ENCODE results near the gene RREB1.

Gene RREB1

GRCh38 chr6:7216941-7217621 is 109.3 kb downstream of the RREB1 start:
- DNase-seq (ENCODE audit: low read depth in 4 of 4, low spot score in 1 of 4), result no peak

GRCh38 chr6:7218406-7218988 is 110.7 kb downstream of the RREB1 start:
- no peak for DNase-seq (ENCODE audit: low read depth in 4 of 4, low spot score in 1 of 4)

GRCh38 chr6:7219310-7219709 is 111.5 kb downstream of the RREB1 start:
- DNase-seq (ENCODE audit: low read depth in 4 of 4, low spot score in 1 of 4), result no peak

- DNase-seq (ENCODE audit: low read depth in 4 of 4, low spot score in 1 of 4), result no peak
Observed at GRCh38 chr6:7222197-7222596, 114.4 kb downstream of the RREB1 start.

GRCh38 chr6:7224731-7225130 is 117.0 kb downstream of the RREB1 start:
- no peak for DNase-seq (ENCODE audit: low read depth in 4 of 4, low spot score in 1 of 4)

- no peak for DNase-seq (ENCODE audit: low read depth in 4 of 4, low spot score in 1 of 4)
Observed at GRCh38 chr6:7228662-7229375, 121.1 kb downstream of the RREB1 start.

- no peak for DNase-seq (ENCODE audit: low read depth in 4 of 4, low spot score in 1 of 4)
Observed at GRCh38 chr6:7229376-7230326, 121.9 kb downstream of the RREB1 start.

GRCh38 chr6:7230327-7230691 is 122.5 kb downstream of the RREB1 start:
- DNase-seq (ENCODE audit: low read depth in 4 of 4, low spot score in 1 of 4), result no peak

GRCh38 chr6:7230956-7231713 is 123.4 kb downstream of the RREB1 start:
- DNase-seq (ENCODE audit: low read depth in 4 of 4, low spot score in 1 of 4), result no peak

GRCh38 chr6:7232351-7232750 is 124.6 kb downstream of the RREB1 start:
- DNase-seq (ENCODE audit: low read depth in 4 of 4, low spot score in 1 of 4), result no peak

GRCh38 chr6:7234547-7234946 is 126.8 kb downstream of the RREB1 start:
- no peak for DNase-seq (ENCODE audit: low read depth in 4 of 4, low spot score in 1 of 4)

GRCh38 chr6:7235712-7236305 is 128.0 kb downstream of the RREB1 start:
- DNase-seq (ENCODE audit: low read depth in 4 of 4, low spot score in 1 of 4), result no peak

GRCh38 chr6:7236306-7237209 is 128.8 kb downstream of the RREB1 start:
- no peak for DNase-seq (ENCODE audit: low read depth in 4 of 4, low spot score in 1 of 4)

GRCh38 chr6:7237653-7238188 is 130.0 kb downstream of the RREB1 start:
- DNase-seq (ENCODE audit: low read depth in 4 of 4, low spot score in 1 of 4), result no peak

- DNase-seq (ENCODE audit: low read depth in 4 of 4, low spot score in 1 of 4), result no peak
Observed at GRCh38 chr6:7238526-7238899, 130.8 kb downstream of the RREB1 start.

GRCh38 chr6:7238900-7239589 is 131.3 kb downstream of the RREB1 start:
- DNase-seq (ENCODE audit: low read depth in 4 of 4, low spot score in 1 of 4), result peak; percentile 35 to 75 (median 64)

GRCh38 chr6:7239590-7239948 is 131.8 kb downstream of the RREB1 start:
- DNase-seq (ENCODE audit: low read depth in 4 of 4, low spot score in 1 of 4), result no peak

- DNase-seq (ENCODE audit: low read depth in 4 of 4, low spot score in 1 of 4), result no peak
Observed at GRCh38 chr6:7240351-7240750, 132.6 kb downstream of the RREB1 start.

All from stimulated activated CD4-positive, alpha-beta T cell treated with anti-CD3 and anti-CD28 coated beads, Interleukin-1b, Interleukin-23, amount 100 ng/mL, for 24 hours (primary cell).